IMR-90 (cell line): ENCODE data around the gene PDCD1. TPM values are rescaled to one million over a fixed set of nuclear protein-coding genes. Genes with fewer than 3 reads are reported as not detected.

Experiments
- ATAC-seq: fragments of 200-7000 bp; cut with Tn5 transposase; 2 replicates; pipeline ENCODE4 v1.9.1; 2020; ENCODE audit warnings: low read depth, mild to moderate bottlenecking, moderate library complexity
- BruUV-seq: library from RNA; stranded (reverse); fragments of 400-500 nt; replicated peaks from 2 replicates; lab custom pipeline; 2021; lab: Mats Ljungman, UMichigan
- CTCF ChIA-PET: fragments of 300-600 bp; formaldehyde crosslinking; extraction: SDS; loops from one replicate; lab custom pipeline; 2021; ENCODE audit warnings: antibody characterized with exemption; lab: Yijun Ruan, JAX
- POLR2A ChIA-PET: fragments of 300-600 bp; sonication (Branson Sonifier 250); formaldehyde crosslinking; loops from one replicate; lab custom pipeline; 2022; ENCODE audit warnings: antibody characterized with exemption; ENCODE audit not compliant: unreplicated experiment; lab: Charles Lee
- DNase-seq: peaks from one replicate; pipeline ENCODE4 v3.0.0; 2013
- H2AFZ ChIP-seq: replicated peaks from 2 replicates; pipeline ENCODE3; 2013; ENCODE audit warnings: low read length, mild to moderate bottlenecking; ENCODE audit not compliant: poor library complexity
- H2AK5ac ChIP-seq: 2 replicates; pipeline ENCODE4 v1.6.1; 2013; ENCODE audit warnings: low read depth, low read length, inconsistent platforms
- H2AK9ac ChIP-seq: replicated peaks from 2 replicates; pipeline ENCODE3; 2013; ENCODE audit warnings: mild to moderate bottlenecking, low read depth, low read length, moderate library complexity; ENCODE audit not compliant: poor library complexity
- H2BK120ac ChIP-seq: 2 replicates; pipeline ENCODE4 v1.6.1; 2013; ENCODE audit warnings: low read depth, low read length, inconsistent platforms
- H2BK15ac ChIP-seq: 3 replicates; pipeline ENCODE4 v1.6.1; 2013; ENCODE audit warnings: low read depth, low read length, inconsistent platforms
- H2BK20ac ChIP-seq: 2 replicates; pipeline ENCODE4 v1.6.1; 2013; ENCODE audit warnings: low read depth, mild to moderate bottlenecking, inconsistent platforms, low read length, moderate library complexity
- H2BK5ac ChIP-seq: 2 replicates; pipeline ENCODE4 v1.6.1; 2013; ENCODE audit warnings: mild to moderate bottlenecking, low read depth, low read length, inconsistent platforms; ENCODE audit not compliant: poor library complexity, severe bottlenecking
- H3K14ac ChIP-seq: replicated peaks from 2 replicates; pipeline ENCODE4 v1.6.1; 2013; ENCODE audit warnings: low read depth, low read length, inconsistent platforms
- H3K18ac ChIP-seq: 2 replicates; pipeline ENCODE4 v1.6.1; 2013; ENCODE audit warnings: low read depth, low read length, control low read depth
- H3K23ac ChIP-seq: 2 replicates; pipeline ENCODE4 v1.6.1; 2013; ENCODE audit warnings: low read depth, low read length, inconsistent platforms
- H3K27ac ChIP-seq: 2 replicates; pipeline ENCODE4 v1.5.1; 2013; ENCODE audit warnings: mild to moderate bottlenecking, control low read depth, low read length; ENCODE audit not compliant: insufficient read depth
- H3K27me3 ChIP-seq: 2 replicates; pipeline ENCODE4 v1.6.1; 2013; ENCODE audit warnings: low read length; ENCODE audit not compliant: control insufficient read depth, insufficient read depth
- H3K36me3 ChIP-seq: 2 replicates; pipeline ENCODE4 v1.6.1; 2013; ENCODE audit warnings: low read length, mixed read lengths; ENCODE audit not compliant: control insufficient read depth, insufficient read depth
- H3K4ac ChIP-seq: 2 replicates; pipeline ENCODE4 v1.6.1; 2013; ENCODE audit warnings: low read depth, low read length, inconsistent platforms
- H3K4me1 ChIP-seq: 2 replicates; pipeline ENCODE4 v1.6.1; 2013; ENCODE audit warnings: low read length, mixed read lengths; ENCODE audit not compliant: control insufficient read depth, insufficient read depth
- H3K4me2 ChIP-seq: 2 replicates; pipeline ENCODE4 v1.6.1; 2013; ENCODE audit warnings: low read depth, mild to moderate bottlenecking, control low read depth, low read length, moderate library complexity
- H3K4me3 ChIP-seq: 2 replicates; pipeline ENCODE4 v1.5.1; 2013; ENCODE audit warnings: low read depth, mild to moderate bottlenecking, control low read depth, low read length, moderate library complexity; ENCODE audit not compliant: insufficient read depth
- H3K56ac ChIP-seq: 2 replicates; pipeline ENCODE4 v1.6.1; 2013; ENCODE audit warnings: low read length, inconsistent platforms; ENCODE audit not compliant: insufficient read depth; ENCODE audit errors: extremely low read depth
- H3K79me1 ChIP-seq, 2 experiments: 2 replicates each; pipeline ENCODE4 v1.6.1; 2013; ENCODE audit warnings: low read length in 2 of 2, inconsistent platforms in 1 of 2, low read depth in 1 of 2
- H3K9ac ChIP-seq: 2 replicates; pipeline ENCODE4 v1.6.1; 2013; ENCODE audit warnings: low read depth, low read length, control low read depth
- H3K9me1 ChIP-seq: 2 replicates; pipeline ENCODE4 v1.6.1; 2013; ENCODE audit warnings: low read length, inconsistent platforms; ENCODE audit not compliant: insufficient read depth
- H3K9me3 ChIP-seq: 2 replicates; pipeline ENCODE4 v1.6.1; 2013; ENCODE audit warnings: low read length; ENCODE audit not compliant: control insufficient read depth, insufficient read depth
- H4K20me1 ChIP-seq: 2 replicates; pipeline ENCODE4 v1.6.1; 2013; ENCODE audit warnings: low read length, inconsistent platforms; ENCODE audit not compliant: insufficient read depth
- H4K5ac ChIP-seq: 2 replicates; pipeline ENCODE4 v1.6.1; 2013; ENCODE audit warnings: mild to moderate bottlenecking, low read depth, low read length, control low read depth
- H4K8ac ChIP-seq, 2 experiments: 2 replicates each; pipeline ENCODE4 v1.6.1; 2013; ENCODE audit warnings: low read depth in 2 of 2, low read length in 2 of 2, control low read depth in 1 of 2, inconsistent platforms in 1 of 2
- H4K91ac ChIP-seq: 2 replicates; pipeline ENCODE4 v1.6.1; 2013; ENCODE audit warnings: low read depth, low read length, inconsistent platforms; ENCODE audit not compliant: insufficient read depth
- BHLHE40 ChIP-seq: fragments of 150-350 bp; IDR thresholded peaks from 2 replicates; pipeline ENCODE4 v1.6.1; 2016; ENCODE audit warnings: mild to moderate bottlenecking, low read depth, low read length
- CHD1 ChIP-seq: IDR thresholded peaks from 2 replicates; pipeline ENCODE4 v1.6.1; 2012; ENCODE audit warnings: low read depth, low read length, improper control_type of control experiment
- CTCF ChIP-seq: conservative IDR thresholded peaks from 2 replicates; pipeline ENCODE4 v1.5.1; 2012; ENCODE audit warnings: mild to moderate bottlenecking, low read depth, low read length, improper control_type of control experiment
- ELK1 ChIP-seq: fragments of 150-350 bp; IDR thresholded peaks from 2 replicates; pipeline ENCODE4 v1.6.1; 2016; ENCODE audit warnings: low read depth, mild to moderate bottlenecking, low read length, moderate library complexity, borderline replicate concordance
- MAZ ChIP-seq: IDR thresholded peaks from 2 replicates; pipeline ENCODE4 v1.6.1; 2012; ENCODE audit warnings: low read depth, mild to moderate bottlenecking, low read length, improper control_type of control experiment, moderate library complexity, borderline replicate concordance
- MXI1 ChIP-seq: IDR thresholded peaks from 2 replicates; pipeline ENCODE4 v1.6.1; 2012; ENCODE audit warnings: low read depth, mild to moderate bottlenecking, low read length, moderate library complexity, borderline replicate concordance
- RCOR1 ChIP-seq: IDR thresholded peaks from 2 replicates; pipeline ENCODE4 v1.6.1; 2012; ENCODE audit warnings: mild to moderate bottlenecking, low read length, improper control_type of control experiment; ENCODE audit not compliant: insufficient replicate concordance
- SMC3 ChIP-seq: fragments of 150-350 bp; IDR thresholded peaks from 2 replicates; pipeline ENCODE4 v1.6.1; 2016; ENCODE audit warnings: low read depth, mild to moderate bottlenecking, antibody characterized with exemption, low read length, moderate library complexity
- USF2 ChIP-seq: fragments of 150-350 bp; IDR thresholded peaks from 2 replicates; pipeline ENCODE4 v1.6.1; 2017; ENCODE audit warnings: mild to moderate bottlenecking, antibody characterized with exemption, low read length, low read depth
- WGBS, 2 experiments: methylation state at CpG; one replicate each; pipeline versions ENCODE4 v1.1.5 to v1.1.7; 2013; ENCODE audit warnings: missing lambda C conversion rate in 2 of 2; ENCODE audit not compliant: insufficient read length in 1 of 2; ENCODE audit errors: extremely low coverage in 2 of 2; 5-methylcytosine and 5-hydroxymethylcytosine counted together
- dilution Hi-C: fragments of 300-500 bp; cut with HindIII; formaldehyde crosslinking; loops from one replicate; pipeline ENCODE4 v1.14.3; 2018; ENCODE audit warnings: low sequenced_read_pairs; ENCODE audit not compliant: unreplicated experiment
- in situ Hi-C: fragments of 300-500 bp; cut with MboI; formaldehyde crosslinking; loops from 3 replicates; pipeline ENCODE4 v1.14.3; 2019; ENCODE audit warnings: low sequenced_read_pairs, inconsistent platforms, mixed read lengths
- intact Hi-C: fragments of 100-400 bp; cut with micrococcal nuclease; formaldehyde crosslinking; loops from 2 replicates; pipeline ENCODE4 v1.10.0; 2022
- polyA plus RNA-seq, 3 experiments: library from polyadenylated mRNA; depleted of rRNA; stranded (reverse); fragments of >200 nt; gene quantifications; 2 replicates each; pipeline ENCODE4 v1.2.3, GENCODE V29; 2012; ENCODE audit warnings: low replicate concordance in 1 of 3
- total RNA-seq: library from RNA; depleted of rRNA; stranded (reverse); fragments of >200 nt; gene quantifications from 2 replicates; pipeline ENCODE4 v1.2.3, GENCODE V29; 2012

The PDCD1 gene
- total and polyA plus RNA-seq, 2 of the 4 experiments (the other 2 are of a cell fraction): not detected

- Histone ChIP-seq H2AFZ (no peak overlapping the region), H3K9ac (no peak overlapping the region), H3K36me3 (no peaks in the 10 kb centered on the region), H4K20me1 (no peaks in the 10 kb centered on the region), H2BK5ac (no peak overlapping the region), H3K18ac (no peak overlapping the region), H3K4me3 (no peak overlapping the region), H3K4me1 (no peaks in the 10 kb centered on the region), H4K5ac (no peak overlapping the region), H4K8ac (no peak overlapping the region), H3K9me1 (no peaks in the 10 kb centered on the region), H2AK9ac (no peak overlapping the region), H3K23ac (no peak overlapping the region), H2BK120ac (no peak overlapping the region), H3K27ac (no peak overlapping the region), H3K79me1 (no peaks in the 10 kb centered on the region), H2BK15ac (no peak overlapping the region), H4K91ac (no peak overlapping the region), H3K4me2 (no peak overlapping the region), H3K27me3 (peaks cover 3% of the 10 kb centered on the region; the same call in 1 of the 2 replicates), H3K14ac (no peak overlapping the region), H3K9me3 (no peaks in the 10 kb centered on the region), H2BK20ac (no peak overlapping the region), H2AK5ac (no peak overlapping the region), H3K56ac (no peak overlapping the region), H3K4ac (no peak overlapping the region)
- TF ChIP-seq RCOR1: no peak
- no peak for TF ChIP-seq MAZ
- TF ChIP-seq ELK1: no peak
- no peak for TF ChIP-seq USF2
- no peak for TF ChIP-seq CHD1
- TF ChIP-seq CTCF: no peak
- TF ChIP-seq MXI1: no peak
- no peak for TF ChIP-seq BHLHE40
- TF ChIP-seq SMC3: no peak
- dilution Hi-C loops (no loop called here), intact Hi-C loops (no loop called here), in situ Hi-C loops (no loop called here)
- ChIA-PET CTCF (no interaction called here), POLR2A (no interaction called here)
- BruUV-seq: no TSS peak
- ATAC-seq (no peak), DNase-seq (no peak)
- WGBS, 2 experiments: 93% methylated on average over 5 of the region's 14 CpGs; no CpG with 5 or more reads in 1 of the 2 experiments
These were observed 47.2 kb upstream of the PDCD1 start for GRCh38 chr2:241905716-241906377.
